Gastrocnemius medialis (tissue), 4 donors: ENCODE results near the gene GALNT6.

Experiments
- POLR2A ChIP-seq, 2 donors: fragments of 450-650 bp; IDR thresholded peaks; one replicate each; pipeline ENCODE4 v1.6.1; 2017; ENCODE audit warnings: antibody characterized with exemption in 2 of 2, mild to moderate bottlenecking in 2 of 2, moderate library complexity in 2 of 2
- TF ChIP-seq, protein P1 (sequence below), 5 experiments: fragments of 450-650 bp in 3 of 5; fragments of 200-600 bp in 2 of 5; sonication (generic) in 2 of 5; IDR thresholded peaks in 4 of 5; conservative IDR thresholded peaks in 1 of 5; 1 replicate in 4 of 5; 2 replicates in 1 of 5; pipeline ENCODE4 v1.5.1; 2016 to 2019; ENCODE audit warnings: antibody characterized with exemption in 5 of 5, mild to moderate bottlenecking in 3 of 5, moderate library complexity in 3 of 5

DNA sequence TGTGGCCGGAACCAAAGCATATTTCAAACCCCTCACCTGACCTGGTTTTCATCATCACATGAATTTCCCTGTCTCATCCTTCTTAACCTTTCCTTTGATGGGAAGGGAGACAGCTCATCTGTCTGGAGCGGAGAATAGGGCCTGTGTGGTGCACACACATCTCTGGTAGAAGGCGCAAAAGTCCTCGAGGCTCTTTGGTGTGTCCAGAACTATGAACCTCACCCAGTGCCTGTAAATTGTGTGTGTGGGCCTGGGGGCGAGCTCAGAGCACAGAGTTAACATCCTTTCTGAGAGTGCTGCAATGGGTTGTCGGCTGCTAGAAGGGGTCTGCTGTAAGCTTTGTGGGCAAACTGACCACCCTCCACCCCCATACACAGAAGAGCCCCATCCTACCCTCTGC is 749 bp downstream of the GALNT6 start:
- TF ChIP-seq, protein P1, sequence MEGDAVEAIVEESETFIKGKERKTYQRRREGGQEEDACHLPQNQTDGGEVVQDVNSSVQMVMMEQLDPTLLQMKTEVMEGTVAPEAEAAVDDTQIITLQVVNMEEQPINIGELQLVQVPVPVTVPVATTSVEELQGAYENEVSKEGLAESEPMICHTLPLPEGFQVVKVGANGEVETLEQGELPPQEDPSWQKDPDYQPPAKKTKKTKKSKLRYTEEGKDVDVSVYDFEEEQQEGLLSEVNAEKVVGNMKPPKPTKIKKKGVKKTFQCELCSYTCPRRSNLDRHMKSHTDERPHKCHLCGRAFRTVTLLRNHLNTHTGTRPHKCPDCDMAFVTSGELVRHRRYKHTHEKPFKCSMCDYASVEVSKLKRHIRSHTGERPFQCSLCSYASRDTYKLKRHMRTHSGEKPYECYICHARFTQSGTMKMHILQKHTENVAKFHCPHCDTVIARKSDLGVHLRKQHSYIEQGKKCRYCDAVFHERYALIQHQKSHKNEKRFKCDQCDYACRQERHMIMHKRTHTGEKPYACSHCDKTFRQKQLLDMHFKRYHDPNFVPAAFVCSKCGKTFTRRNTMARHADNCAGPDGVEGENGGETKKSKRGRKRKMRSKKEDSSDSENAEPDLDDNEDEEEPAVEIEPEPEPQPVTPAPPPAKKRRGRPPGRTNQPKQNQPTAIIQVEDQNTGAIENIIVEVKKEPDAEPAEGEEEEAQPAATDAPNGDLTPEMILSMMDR (IDR thresholded peaks at IDR 0.05 in 4 of 5, conservative IDR thresholded peaks at IDR 0.05 in 1 of 5), result no peak
- TF ChIP-seq POLR2A (IDR thresholded peaks at IDR 0.05), result no peak
